Transverse colon (tissue), 4 donors: ENCODE results near the gene KIFC3.

Experiments used
- POLR2A ChIP-seq: fragments of 450-650 bp; IDR thresholded peaks from one replicate; pipeline ENCODE4 v1.6.1; 2016; ENCODE audit warnings: antibody characterized with exemption, mild to moderate bottlenecking, moderate library complexity
- POLR2AphosphoS5 ChIP-seq, 3 donors: sonication (generic); formaldehyde crosslinking; IDR thresholded peaks; one replicate each; pipeline ENCODE4 v1.6.1; 2016; ENCODE audit warnings: antibody characterized with exemption in 3 of 3
- TF ChIP-seq, protein P1 (sequence below), 5 experiments: fragments of 200-600 bp in 3 of 5; fragments of 450-650 bp in 2 of 5; sonication (generic) in 3 of 5; IDR thresholded peaks; 1 replicate in 2 of 5; 2 replicates in 3 of 5; pipeline ENCODE4 v1.5.1; 2016 to 2017; ENCODE audit warnings: antibody characterized with exemption in 5 of 5, inconsistent platforms in 3 of 5, mild to moderate bottlenecking in 2 of 5, moderate library complexity in 1 of 5

DNA sequence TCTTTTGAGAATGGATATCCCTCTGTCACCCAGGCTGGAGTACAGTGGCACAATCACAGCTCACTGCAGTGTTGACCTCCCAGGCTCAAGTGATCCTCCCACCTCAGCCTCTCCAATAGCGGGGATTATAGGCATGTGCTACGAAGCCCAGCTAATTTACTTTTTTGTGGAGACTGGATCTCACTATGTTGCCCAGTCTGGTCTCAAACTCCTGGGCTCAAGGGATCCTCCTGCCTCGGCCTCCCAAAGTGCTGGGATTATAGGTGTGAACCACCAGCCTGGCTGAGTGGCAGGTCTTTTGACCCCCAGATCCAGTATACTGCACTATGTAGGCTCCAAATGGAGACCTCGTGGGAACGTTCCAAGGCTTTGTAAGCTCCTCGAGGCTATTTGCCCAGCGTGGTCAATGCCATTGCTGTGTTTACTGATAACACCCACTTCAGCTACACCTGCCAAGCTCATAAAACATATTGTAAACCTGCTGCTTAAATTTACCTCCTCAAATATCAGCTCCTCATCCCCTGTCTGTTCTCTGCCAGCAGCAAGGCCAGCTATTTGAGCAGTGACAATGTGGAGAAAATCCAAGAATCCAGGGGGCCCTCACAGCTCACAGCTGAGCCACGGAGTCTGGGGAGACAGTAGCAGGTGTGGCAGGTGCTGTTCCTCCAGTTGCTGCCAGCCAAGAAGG, 16.2 kb upstream of the KIFC3 start:
- TF ChIP-seq POLR2AphosphoS5 (IDR thresholded peaks at IDR 0.05), result no peak
- TF ChIP-seq, protein P1, sequence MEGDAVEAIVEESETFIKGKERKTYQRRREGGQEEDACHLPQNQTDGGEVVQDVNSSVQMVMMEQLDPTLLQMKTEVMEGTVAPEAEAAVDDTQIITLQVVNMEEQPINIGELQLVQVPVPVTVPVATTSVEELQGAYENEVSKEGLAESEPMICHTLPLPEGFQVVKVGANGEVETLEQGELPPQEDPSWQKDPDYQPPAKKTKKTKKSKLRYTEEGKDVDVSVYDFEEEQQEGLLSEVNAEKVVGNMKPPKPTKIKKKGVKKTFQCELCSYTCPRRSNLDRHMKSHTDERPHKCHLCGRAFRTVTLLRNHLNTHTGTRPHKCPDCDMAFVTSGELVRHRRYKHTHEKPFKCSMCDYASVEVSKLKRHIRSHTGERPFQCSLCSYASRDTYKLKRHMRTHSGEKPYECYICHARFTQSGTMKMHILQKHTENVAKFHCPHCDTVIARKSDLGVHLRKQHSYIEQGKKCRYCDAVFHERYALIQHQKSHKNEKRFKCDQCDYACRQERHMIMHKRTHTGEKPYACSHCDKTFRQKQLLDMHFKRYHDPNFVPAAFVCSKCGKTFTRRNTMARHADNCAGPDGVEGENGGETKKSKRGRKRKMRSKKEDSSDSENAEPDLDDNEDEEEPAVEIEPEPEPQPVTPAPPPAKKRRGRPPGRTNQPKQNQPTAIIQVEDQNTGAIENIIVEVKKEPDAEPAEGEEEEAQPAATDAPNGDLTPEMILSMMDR (IDR thresholded peaks at IDR 0.05), result no peak
- no peak for TF ChIP-seq POLR2A
